ENCODE measurements around the gene NEK6. TPM values are rescaled to one million over a fixed set of nuclear protein-coding genes. Genes with fewer than 3 reads are reported as not detected.

Gene NEK6
- total RNA-seq, 8 experiments from 2014 or later: 2.4 to 33.4 (median 7.2) TPM

DNA sequence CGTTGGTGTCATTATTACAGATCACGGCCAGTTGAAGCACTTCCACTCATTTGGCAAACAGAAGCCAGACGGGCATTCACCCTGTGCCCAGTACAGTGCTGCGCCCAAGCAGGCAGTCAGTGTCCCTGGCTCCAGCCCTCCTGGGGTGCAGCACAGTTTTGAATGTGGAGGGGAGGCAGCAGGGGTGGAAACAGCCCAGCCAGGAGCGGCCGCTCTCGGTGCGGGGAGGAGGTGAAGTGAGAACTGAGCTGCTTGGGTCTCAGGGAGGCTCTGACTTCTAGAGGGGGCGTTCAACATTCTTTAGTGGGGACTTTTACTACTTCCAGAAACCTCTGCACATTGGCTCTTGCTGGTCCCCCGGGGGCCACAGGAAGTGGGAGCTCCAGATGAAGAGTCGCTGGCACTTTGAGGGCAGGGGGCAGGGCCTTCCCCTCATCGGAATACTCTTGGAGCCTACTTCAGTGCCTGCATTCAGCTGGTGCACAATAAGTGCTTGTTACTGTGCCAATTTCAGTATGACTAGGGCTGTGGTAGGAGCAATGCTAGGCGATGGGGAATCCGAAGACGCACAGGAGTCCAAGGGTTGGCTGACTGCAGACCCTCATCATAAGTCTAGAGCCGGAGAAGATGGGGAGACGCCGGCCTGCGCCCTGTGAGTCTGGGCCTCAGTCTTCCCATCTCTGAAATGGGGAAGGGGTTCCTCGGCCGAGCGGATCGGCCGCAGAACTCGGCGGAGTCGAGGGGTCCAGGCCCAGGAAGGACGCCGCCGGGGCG lies 492 bp upstream of the NEK6 start:
- Histone ChIP-seq H3K27ac (peak overlapping the region in 1 of 2 donors; percentile 57), H3K4me1 (replicated peaks in 1 of 2) (peaks cover 24 to 30% of the 10 kb centered on the region in 2 donors), H3K4me3 (peak overlapping the region; percentile 47 to 68 (median 57))
- WGBS, 10 experiments: 66 to 100% (median 80%) methylated on average over 1 to 9 of the region's 31 CpGs; no CpG with 5 or more reads in 3 of the 10 experiments
- in situ Hi-C loops (cut with MboI; ENCODE audit: low pct_unique_long_range_greater_than_20kb in 2 of 9, low sequenced_read_pairs in 9 of 9, unreplicated experiment in 9 of 9): no loop called here
- ATAC-seq (replicated peaks in 6 of 8): no peak

DNA sequence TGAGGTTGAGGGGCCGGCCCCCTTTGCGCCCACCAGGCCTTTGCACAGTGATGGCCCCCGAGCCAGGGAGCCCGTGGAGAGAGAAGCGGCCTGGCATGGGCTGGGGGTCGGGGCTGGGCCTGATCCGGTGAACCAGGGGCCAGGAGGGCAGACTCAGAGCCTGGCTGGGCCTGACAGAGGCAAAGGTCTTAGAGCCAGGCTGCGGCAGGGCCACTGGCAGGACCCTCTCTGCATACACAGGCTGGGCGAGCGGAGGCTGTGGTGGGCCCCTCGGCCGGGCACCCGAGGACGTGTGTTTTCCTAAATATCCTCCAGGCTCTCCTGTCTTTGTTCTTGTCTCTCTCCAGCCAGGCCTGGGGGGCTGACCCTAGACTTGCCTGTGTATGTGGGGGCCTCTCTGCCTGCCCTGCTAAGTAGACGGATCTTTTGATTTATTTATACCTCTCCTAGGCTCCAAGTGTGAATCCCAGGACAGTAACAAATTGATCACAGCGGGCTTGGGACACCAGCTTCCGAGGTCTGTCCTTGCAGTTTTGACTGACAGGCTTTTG lies 933 bp downstream of the NEK6 start:
- Histone ChIP-seq H3K4me1 (replicated peaks in 1 of 2) (peaks cover 39 to 44% of the 10 kb centered on the region in 2 donors), H3K4me3 (peak overlapping the region; percentile 47 to 68 (median 57)), H3K27ac (peak overlapping the region in 1 of 2 donors; percentile 57)
- ATAC-seq (replicated peaks in 6 of 8): peak; percentile 10 to 53 (median 40)
- in situ Hi-C loops (cut with MboI; ENCODE audit: low pct_unique_long_range_greater_than_20kb in 2 of 9, low sequenced_read_pairs in 9 of 9, unreplicated experiment in 9 of 9): no loop called here
- WGBS, 10 experiments: 0 to 25% (median 3%) methylated on average over 1 to 11 of the region's 17 CpGs; no CpG with 5 or more reads in 4 of the 10 experiments

DNA sequence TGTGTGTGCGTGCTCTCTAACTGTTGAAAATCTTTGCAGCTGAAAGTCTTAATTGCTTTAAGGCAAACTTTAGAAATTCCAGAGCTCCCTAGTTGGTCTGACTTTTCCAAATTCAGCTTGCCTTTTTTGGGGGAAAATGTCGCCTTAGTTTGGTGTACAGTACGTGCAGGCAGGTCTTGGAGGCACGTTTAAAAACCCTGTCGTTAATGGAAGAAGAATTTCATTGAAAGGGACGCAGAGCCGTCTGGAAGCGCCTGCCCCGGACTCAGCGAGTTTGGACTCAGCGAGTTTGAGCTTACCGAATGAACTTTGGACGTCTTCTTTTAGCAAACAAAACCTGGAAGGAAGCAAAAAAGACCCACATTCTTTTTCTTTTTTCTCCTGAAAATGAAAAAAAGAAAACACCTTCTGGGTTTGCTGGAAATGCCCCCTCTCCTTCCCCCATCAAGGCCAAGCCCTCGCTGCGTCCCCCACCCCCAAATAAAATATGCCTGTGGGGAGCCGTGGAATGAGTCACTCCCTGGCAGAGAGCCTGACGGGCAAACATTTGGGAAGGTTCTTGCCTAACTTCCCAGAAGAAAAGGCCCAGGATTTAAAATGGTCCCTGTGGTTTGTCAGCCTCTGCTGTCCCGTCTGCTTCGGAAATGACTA lies 1.5 kb downstream of the NEK6 start:
- Histone ChIP-seq H3K27ac (peak overlapping the region in 1 of 2 donors; percentile 57), H3K4me1 (replicated peaks in 1 of 2) (peaks cover 41 to 49% of the 10 kb centered on the region in 2 donors), H3K4me3 (peak overlapping the region; percentile 47 to 68 (median 57))
- in situ Hi-C loops (cut with MboI; ENCODE audit: low pct_unique_long_range_greater_than_20kb in 2 of 9, low sequenced_read_pairs in 9 of 9, unreplicated experiment in 9 of 9): no loop called here
- peak in 4 of 8 experiments; percentile 7 to 42 (median 26) for ATAC-seq (replicated peaks in 6 of 8)
- WGBS, 10 experiments: 0 to 20% (median 14%) methylated on average over 1 to 13 of the region's 19 CpGs

DNA sequence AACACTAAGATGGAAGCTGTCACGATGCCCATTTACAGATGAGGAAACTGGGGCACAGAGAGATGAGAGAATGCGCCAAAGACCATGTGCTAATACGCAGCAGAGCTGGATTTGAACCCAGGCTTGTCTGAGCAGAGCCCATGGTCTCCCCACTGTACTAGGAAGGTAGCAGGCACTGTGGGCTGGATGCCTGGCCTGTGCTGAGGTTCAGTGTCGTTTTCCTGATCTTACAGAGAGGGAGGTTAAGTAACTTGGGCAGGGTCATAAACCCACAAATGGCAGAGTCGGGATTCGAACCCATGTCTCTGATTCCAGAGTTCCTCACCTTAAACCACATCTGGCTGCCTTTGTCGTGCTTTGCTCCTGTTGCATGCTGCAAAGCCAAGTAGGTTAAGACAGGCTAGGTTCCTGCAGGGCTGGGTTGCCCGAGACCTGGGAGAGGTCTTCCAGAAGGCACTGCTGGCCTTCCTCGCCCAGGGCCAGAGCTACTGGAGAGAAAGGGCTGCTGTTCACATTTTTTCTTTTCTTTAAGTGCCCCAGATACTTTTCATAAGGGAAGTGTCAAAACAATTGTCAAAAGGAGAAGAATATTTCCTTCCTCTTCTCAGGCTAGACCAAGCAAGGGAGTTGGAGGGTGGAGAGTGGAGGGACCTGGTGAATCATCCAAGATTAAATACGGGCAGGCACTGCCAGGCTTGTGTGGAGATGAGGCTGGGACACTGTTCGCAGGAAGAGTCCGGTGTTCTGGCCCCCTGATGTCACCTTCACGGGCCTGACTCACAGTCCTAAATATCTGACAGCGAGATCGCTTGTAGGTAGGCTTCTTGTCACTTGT lies 3.2 kb downstream of the NEK6 start:
- H3K27ac ChIP-seq: peak overlapping the region in 1 of 2 donors; percentile 6
- 21 to 90% (median 77%) methylated on average over 3 to 10 of the region's 15 CpGs; no CpG with 5 or more reads in 1 of the 10 experiments for WGBS, 10 experiments
- ATAC-seq (replicated peaks in 6 of 8): peak in 7 of 8 experiments; percentile 10 to 56 (median 23)

DNA sequence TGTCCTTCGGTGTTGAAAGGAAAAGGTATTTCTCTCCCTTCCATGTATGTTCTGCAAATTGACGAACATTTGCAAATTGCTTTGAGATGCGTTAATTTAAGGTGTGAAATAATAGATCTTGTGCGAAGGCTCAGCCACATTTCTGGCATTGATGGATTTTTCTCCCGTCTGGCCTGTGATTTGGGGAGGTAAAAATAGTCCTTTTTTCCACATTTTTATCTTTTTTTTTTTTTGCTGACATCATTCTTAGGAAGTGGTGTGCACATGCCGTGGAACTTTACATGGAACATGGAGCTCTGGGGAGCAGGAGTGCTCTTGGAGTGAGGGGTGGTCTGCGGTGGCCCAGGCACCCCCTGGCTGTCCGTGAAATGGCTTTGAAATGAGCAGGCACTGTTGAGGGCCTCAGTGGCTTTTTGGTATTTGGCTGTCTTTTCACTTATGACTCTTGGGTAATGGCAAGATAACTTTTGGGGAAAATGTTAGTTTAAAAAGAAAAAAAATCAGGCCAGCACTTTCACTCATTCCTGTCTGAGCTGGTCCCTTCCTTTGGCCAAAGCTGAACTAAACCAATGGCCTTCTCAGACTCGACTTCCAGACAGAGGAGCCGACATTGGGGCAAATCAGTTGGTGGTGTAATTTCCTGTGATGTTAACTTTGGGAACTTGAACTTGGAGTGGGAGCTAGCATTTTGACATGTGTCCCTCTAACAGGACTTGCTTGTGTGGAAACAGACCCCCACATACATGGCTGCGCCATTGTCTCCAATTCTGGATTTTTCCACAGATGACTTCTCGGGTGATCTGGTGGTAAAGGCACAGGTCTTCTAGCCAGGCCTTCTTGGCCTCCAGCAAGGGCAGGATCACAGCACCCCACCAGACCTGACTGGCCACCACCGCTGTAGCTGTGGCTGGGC lies 4.2 kb downstream of the NEK6 start:
- in situ Hi-C loops (cut with MboI; ENCODE audit: low pct_unique_long_range_greater_than_20kb in 2 of 9, low sequenced_read_pairs in 9 of 9, unreplicated experiment in 9 of 9): no loop called here

More for the DNA sequence above, 3.2 kb downstream of the NEK6 start:
- Histone ChIP-seq H3K4me1 (replicated peaks in 1 of 2) (peaks cover 41 to 49% of the 10 kb centered on the region in 2 donors), H3K4me3 (no peak overlapping the region)
- in situ Hi-C loops (cut with MboI; ENCODE audit: low pct_unique_long_range_greater_than_20kb in 2 of 9, low sequenced_read_pairs in 9 of 9, unreplicated experiment in 9 of 9): no loop called here

DNA sequence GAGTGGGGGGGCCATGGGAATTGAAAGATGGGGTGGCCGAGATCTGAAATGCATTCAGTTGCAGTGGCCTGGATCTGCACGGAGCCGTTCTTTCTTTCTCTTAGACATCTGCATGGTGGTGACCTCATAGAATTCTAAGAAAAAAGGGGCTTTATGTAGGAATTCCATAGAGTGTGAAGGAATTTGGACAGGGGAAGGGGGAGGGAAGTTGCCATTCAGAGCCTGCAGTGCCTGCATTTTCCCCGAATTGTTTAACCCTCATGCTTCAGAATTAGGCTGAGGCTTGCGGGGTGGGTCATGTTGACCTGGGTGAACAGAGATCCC lies 4.9 kb downstream of the NEK6 start:
- H3K27ac ChIP-seq: no peak overlapping the region
- H3K4me1 ChIP-seq (replicated peaks in 1 of 2): peaks cover 41 to 56% of the 10 kb centered on the region in 2 donors
- in situ Hi-C loops (cut with MboI; ENCODE audit: low pct_unique_long_range_greater_than_20kb in 2 of 9, low sequenced_read_pairs in 9 of 9, unreplicated experiment in 9 of 9): no loop called here
- peak in 1 of 8 experiments; percentile 6 for ATAC-seq (replicated peaks in 6 of 8)
- no peak overlapping the region for H3K4me3 ChIP-seq
- WGBS, 10 experiments: 20 to 100% (median 42%) methylated on average over 1 to 2 of the region's 5 CpGs; no CpG with 5 or more reads in 4 of the 10 experiments

More for the DNA sequence above, 4.2 kb downstream of the NEK6 start:
- H3K27ac ChIP-seq: peak overlapping the region in 1 of 2 donors; percentile 6
- no peak overlapping the region for H3K4me3 ChIP-seq
- 57 to 93% (median 71%) methylated on average over 3 to 10 of the region's 13 CpGs; no CpG with 5 or more reads in 1 of the 10 experiments for WGBS, 10 experiments
- ATAC-seq (replicated peaks in 6 of 8): no peak
- peaks cover 41 to 50% of the 10 kb centered on the region in 2 donors for H3K4me1 ChIP-seq (replicated peaks in 1 of 2)

DNA sequence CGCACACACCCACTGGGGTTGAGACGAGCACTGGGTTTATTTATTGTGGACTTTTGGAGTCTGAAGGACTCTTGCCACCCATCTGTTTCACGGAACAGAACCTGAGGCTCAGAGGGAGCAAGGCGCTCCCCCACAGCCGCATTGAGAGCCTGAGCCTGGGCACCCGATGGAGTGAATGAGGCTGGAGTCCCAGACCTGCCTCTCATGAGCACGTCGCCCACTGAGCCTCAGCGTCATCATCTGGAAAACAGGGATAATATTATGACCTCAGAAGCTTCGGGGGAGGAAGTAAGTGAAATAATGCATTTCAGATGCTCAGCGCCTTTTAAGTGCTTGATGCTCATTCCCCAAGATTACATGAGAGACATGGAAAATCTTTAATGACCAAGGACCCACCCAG lies 5.5 kb downstream of the NEK6 start:
- no peak overlapping the region for H3K27ac ChIP-seq
- WGBS, 10 experiments: 93 to 100% (median 100%) methylated on average over 1 to 6 of the region's 11 CpGs; no CpG with 5 or more reads in 5 of the 10 experiments

DNA sequence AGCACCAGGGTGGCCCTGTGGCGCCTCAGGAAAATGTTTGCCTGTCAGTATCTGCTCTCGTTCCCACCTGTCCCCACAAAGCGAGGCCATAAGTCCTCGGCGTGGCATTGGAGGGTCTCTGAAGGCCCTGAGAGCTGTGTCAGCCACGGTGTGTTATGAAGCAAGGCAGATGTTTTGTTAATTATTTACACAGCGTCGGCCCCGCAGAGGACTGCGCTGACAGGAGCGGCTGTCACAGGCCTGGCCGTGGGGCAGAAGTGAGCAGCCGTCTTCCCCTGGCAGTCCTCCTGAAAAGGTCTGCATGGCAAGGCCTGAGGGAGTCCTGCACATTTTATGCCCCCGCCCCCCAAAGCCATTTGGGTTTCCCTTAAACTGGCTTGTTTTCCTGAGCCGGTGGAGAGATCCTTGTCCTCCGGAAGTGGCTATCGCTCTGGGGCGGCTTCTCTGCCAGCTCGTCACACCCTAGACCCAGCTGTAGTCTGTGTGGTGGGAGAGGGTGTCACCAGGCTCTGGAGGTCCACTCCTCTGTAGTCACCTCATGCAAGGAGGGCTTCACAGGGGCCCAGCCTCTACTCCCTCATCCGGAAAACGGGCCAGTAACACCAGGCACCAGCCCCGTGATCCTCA lies 6.2 kb downstream of the NEK6 start:
- ATAC-seq (replicated peaks in 6 of 8): peak in 4 of 8 experiments; percentile 3 to 24 (median 18)

More for the DNA sequence above, 5.5 kb downstream of the NEK6 start:
- Histone ChIP-seq H3K4me1 (replicated peaks in 1 of 2) (peaks cover 44 to 59% of the 10 kb centered on the region in 2 donors), H3K4me3 (no peak overlapping the region)
- ATAC-seq (replicated peaks in 6 of 8): no peak
- in situ Hi-C loops (cut with MboI; ENCODE audit: low pct_unique_long_range_greater_than_20kb in 2 of 9, low sequenced_read_pairs in 9 of 9, unreplicated experiment in 9 of 9): no loop called here

DNA sequence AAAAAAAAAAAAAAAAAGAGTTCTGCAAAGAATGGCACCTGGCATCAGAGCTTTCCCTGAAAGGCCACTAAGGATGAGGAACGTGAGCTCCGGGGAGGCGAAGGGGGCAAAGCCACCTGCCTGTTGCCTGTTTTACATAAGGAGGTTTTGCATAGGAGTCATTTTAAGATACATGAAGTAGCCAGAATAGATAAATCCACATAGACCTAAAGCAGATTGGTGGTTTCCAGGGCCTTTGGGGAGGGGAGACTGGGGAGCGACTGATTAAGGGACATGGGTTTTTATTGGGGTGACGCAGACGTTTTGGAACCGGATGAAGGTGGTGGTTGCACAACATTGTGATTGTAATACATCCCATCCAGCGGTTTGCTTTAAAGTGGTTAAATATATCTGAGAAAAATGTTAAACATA lies 7.1 kb downstream of the NEK6 start:
- in situ Hi-C loops (cut with MboI; ENCODE audit: low pct_unique_long_range_greater_than_20kb in 2 of 9, low sequenced_read_pairs in 9 of 9, unreplicated experiment in 9 of 9): no loop called here
- H3K4me3 ChIP-seq: no peak overlapping the region
- H3K27ac ChIP-seq: no peak overlapping the region
- no peak for ATAC-seq (replicated peaks in 6 of 8)
- 60 to 100% (median 85%) methylated on average over 1 to 8 of the region's 8 CpGs; no CpG with 5 or more reads in 4 of the 10 experiments for WGBS, 10 experiments
- H3K4me1 ChIP-seq (replicated peaks in 1 of 2): peaks cover 35 to 50% of the 10 kb centered on the region in 2 donors

More for the DNA sequence above, 6.2 kb downstream of the NEK6 start:
- Histone ChIP-seq H3K4me1 (replicated peaks in 1 of 2) (peaks cover 44 to 59% of the 10 kb centered on the region in 2 donors), H3K4me3 (no peak overlapping the region), H3K27ac (no peak overlapping the region)
- in situ Hi-C loops (cut with MboI; ENCODE audit: low pct_unique_long_range_greater_than_20kb in 2 of 9, low sequenced_read_pairs in 9 of 9, unreplicated experiment in 9 of 9): no loop called here
- WGBS, 10 experiments: 29 to 80% (median 65%) methylated on average over 1 to 13 of the region's 22 CpGs; no CpG with 5 or more reads in 6 of the 10 experiments

DNA sequence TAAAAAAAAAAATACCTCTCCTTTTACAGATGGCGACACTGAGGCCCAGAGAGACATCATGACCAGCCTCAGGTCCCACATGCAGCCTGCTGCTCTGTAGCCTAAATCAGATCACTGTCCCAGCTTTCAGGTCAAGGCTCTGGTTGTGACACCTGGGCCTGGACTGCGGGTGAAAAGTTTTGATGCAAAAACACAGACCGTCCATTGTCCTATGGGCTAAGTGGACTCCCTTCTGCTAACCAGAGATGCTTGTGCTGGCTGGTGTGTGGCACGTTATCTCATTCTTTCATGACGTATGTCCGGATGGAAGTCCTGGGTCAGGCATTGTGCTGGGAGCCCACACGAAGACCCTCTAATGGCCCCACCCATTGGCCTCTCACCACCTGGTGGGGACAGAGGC lies 7.8 kb downstream of the NEK6 start:
- WGBS, 10 experiments: 90 to 100% (median 100%) methylated on average over 2 to 4 of the region's 7 CpGs; no CpG with 5 or more reads in 5 of the 10 experiments
- in situ Hi-C loops (cut with MboI; ENCODE audit: low pct_unique_long_range_greater_than_20kb in 2 of 9, low sequenced_read_pairs in 9 of 9, unreplicated experiment in 9 of 9): no loop called here
- Histone ChIP-seq H3K4me3 (no peak overlapping the region), H3K27ac (no peak overlapping the region), H3K4me1 (replicated peaks in 1 of 2) (peaks cover 37 to 55% of the 10 kb centered on the region in 2 donors)
- no peak for ATAC-seq (replicated peaks in 6 of 8)

DNA sequence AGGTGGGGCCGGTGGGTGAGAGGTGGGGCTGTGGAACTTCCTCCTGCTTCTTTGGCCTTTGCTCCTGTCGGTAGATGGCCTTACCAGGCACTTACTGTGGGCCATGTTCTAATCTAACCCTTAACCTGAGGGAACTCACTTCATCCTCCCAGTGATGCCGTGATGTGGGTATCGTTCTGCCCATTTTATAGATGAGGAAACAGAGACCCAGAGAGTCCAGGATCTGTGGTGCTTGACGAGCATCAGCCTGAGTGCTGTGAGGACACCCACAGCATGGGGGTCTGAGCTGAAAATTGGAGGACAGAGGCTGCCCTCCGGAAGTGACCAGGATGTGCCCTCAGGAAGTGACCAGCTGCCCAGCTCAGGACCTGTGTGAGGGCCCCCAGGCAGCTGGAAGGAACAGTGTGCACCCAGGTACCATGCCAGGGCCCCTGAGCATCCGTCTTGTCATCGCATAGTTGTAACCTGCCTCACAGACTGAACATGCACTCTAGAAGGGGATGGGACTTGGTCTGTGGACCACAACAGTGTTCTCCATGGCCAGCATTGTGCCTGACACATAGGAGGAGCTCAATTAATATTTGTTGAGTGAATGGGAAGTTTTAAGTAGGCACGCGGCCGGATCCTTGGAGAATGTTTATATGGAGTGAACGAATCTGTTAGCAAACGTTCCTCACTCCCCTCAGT lies 8.5 kb downstream of the NEK6 start:
- H3K4me3 ChIP-seq: no peak overlapping the region
- in situ Hi-C loops (cut with MboI; ENCODE audit: low pct_unique_long_range_greater_than_20kb in 2 of 9, low sequenced_read_pairs in 9 of 9, unreplicated experiment in 9 of 9): no loop called here
- ATAC-seq (replicated peaks in 6 of 8): no peak
- no peak overlapping the region for H3K27ac ChIP-seq
- H3K4me1 ChIP-seq (replicated peaks in 1 of 2): peaks cover 39 to 56% of the 10 kb centered on the region in 2 donors
- WGBS, 10 experiments: 33 to 100% (median 80%) methylated on average over 1 to 4 of the region's 13 CpGs; no CpG with 5 or more reads in 3 of the 10 experiments

Data from motor neuron (in vitro differentiated cells).